Measurements from ENCODE around the gene CNPPD1. TPM values are rescaled to one million over a fixed set of nuclear protein-coding genes. Genes with fewer than 3 reads are reported as not detected.

Gene CNPPD1
- polyA plus RNA-seq, 2 of the 4 experiments (the other 2 are of a cell fraction), result 22.4 to 27.6 TPM

GRCh38 chr2:219206328-219207133, 29.8 kb upstream of the CNPPD1 start, which contains the start of gene ZFAND2B (continued):
- TF ChIP-seq RNF2 (IDR thresholded peaks at IDR 0.05; ENCODE audit: borderline replicate concordance, low read depth) (no peak), MAZ (IDR thresholded peaks at IDR 0.05; ENCODE audit: borderline replicate concordance, low read depth, low read length) (peak; percentile 61; the same call in 1 of the 2 replicates), JUN (IDR thresholded peaks at IDR 0.05) (peak; percentile 87 to 95), RCOR1 (IDR thresholded peaks at IDR 0.05; ENCODE audit: low read depth, low read length) (no peak), USF2 (IDR thresholded peaks at IDR 0.05) (no peak), POLR2AphosphoS2 (conservative IDR thresholded peaks at IDR 0.05; ENCODE audit: low read length) (no peak; the same call in 1 of the 2 replicates)

- ChIA-PET CTCF (interaction anchor here (0.6 to 3.2 kb wide), 14 partner anchors 9 to 330 kb away, joined by 3 to 20 read pairs (median 4); partner anchors contain the start of gene NHEJ1), POLR2A (interaction anchor here (0.7 to 3.9 kb wide), 9 partner anchors 10 to 148 kb away, joined by 3 to 25 read pairs (median 6); partner anchors contain the start of genes ABCB6, CNPPD1, DNAJB2 and GLB1L)
- DNase-seq (ENCODE audit: low read depth in 1 of 2, low spot score in 1 of 2) (no peak), ATAC-seq (no peak), FAIRE-seq (no peak)
- peak overlapping the region; percentile 95 to 98 for H3K27ac ChIP-seq
- peaks cover 3% of the 10 kb centered on the region; the same call in 1 of the 3 replicates for H3K9me3 ChIP-seq
- H3K4me2 ChIP-seq, result peak overlapping the region; percentile 85
- peaks cover 16% of the 10 kb centered on the region for H3K4me1 ChIP-seq
- TF ChIP-seq MAZ (IDR thresholded peaks at IDR 0.05; ENCODE audit: borderline replicate concordance, low read depth, low read length) (no peak), NFE2L2 (conservative IDR thresholded peaks at IDR 0.05; ENCODE audit: low read length) (no peak), NPAS2 (CRISPR knock-in tag; IDR thresholded peaks at IDR 0.05; ENCODE audit: borderline replicate concordance) (no peak), HDAC2 (IDR thresholded peaks at IDR 0.05) (no peak), POLR2AphosphoS2 (conservative IDR thresholded peaks at IDR 0.05; ENCODE audit: low read length) (no peak), FOSL2 (IDR thresholded peaks at IDR 0.05) (no peak), FOSL2 (CRISPR knock-in tag; IDR thresholded peaks at IDR 0.05) (no peak), KDM5A (IDR thresholded peaks at IDR 0.05) (no peak), BHLHE40 (IDR thresholded peaks at IDR 0.05; ENCODE audit: low read depth, low read length) (no peak), SREBF2 (IDR thresholded peaks at IDR 0.05) (no peak), FOSB (CRISPR knock-in tag; IDR thresholded peaks at IDR 0.05) (no peak), RARB (CRISPR knock-in tag; IDR thresholded peaks at IDR 0.05) (no peak), RFX5 (IDR thresholded peaks at IDR 0.05) (no peak), USF2 (IDR thresholded peaks at IDR 0.05) (no peak), ESRRA (IDR thresholded peaks at IDR 0.05; ENCODE audit: borderline replicate concordance, low read length) (no peak), HOXB13 (CRISPR knock-in tag; IDR thresholded peaks at IDR 0.05; ENCODE audit: low read depth) (no peak), GATA3 (IDR thresholded peaks at IDR 0.05; ENCODE audit: borderline replicate concordance) (no peak)
- H3K4me3 ChIP-seq, result peak overlapping the region; percentile 53
- WGBS (ENCODE audit: missing lambda C conversion rate), result 15% methylated on average over 7 of the region's 7 CpGs
These were observed 29.2 kb upstream of the CNPPD1 start for GRCh38 chr2:219205981-219206327.

- no peak overlapping the region for H3K4me3 ChIP-seq
- ATAC-seq, result no peak
- no peak for FAIRE-seq
- H3K9me3 ChIP-seq, result peaks cover 3% of the 10 kb centered on the region; the same call in 1 of the 3 replicates
- H3K4me1 ChIP-seq, result peaks cover 16% of the 10 kb centered on the region
- H3K4me2 ChIP-seq, result no peak overlapping the region
- TF ChIP-seq KDM5A (IDR thresholded peaks at IDR 0.05), result no peak
- TF ChIP-seq CHD4 (IDR thresholded peaks at IDR 0.05; ENCODE audit: borderline replicate concordance), result 0 out of 2 replicates have a peak, but pooled peaks have one; percentile 16
- no peak for TF ChIP-seq USF2 (IDR thresholded peaks at IDR 0.05)
- ChIA-PET CTCF (interaction anchor here (2.0 to 3.2 kb wide), 2 partner anchors 34 to 46 kb away, joined by 6 to 20 read pairs; partner anchors contain the start of gene NHEJ1), POLR2A (no interaction called here)
- WGBS (ENCODE audit: missing lambda C conversion rate), result 81% methylated on average over 5 of the region's 5 CpGs
- H3K27ac ChIP-seq, result no peak overlapping the region
- DNase-seq (ENCODE audit: low read depth in 1 of 2, low spot score in 1 of 2), result no peak
These were observed 28.4 kb upstream of the CNPPD1 start for GRCh38 chr2:219205165-219205538.
